Stimulated activated CD8-positive, alpha-beta memory T cell treated with anti-CD3 and anti-CD28 coated beads, Interleukin-15, amount 100 ng/mL, for 4 hours (primary cell): ENCODE results near the gene COTL1.
A peak's percentile ranks its signal among the peaks of the same experiment; 100 is the strongest.

Experiments used
- DNase-seq, 2 donors: peaks; one replicate each; pipeline ENCODE4 v3.0.0-alpha.2; 2020; ENCODE audit warnings: low read depth in 2 of 2

Gene COTL1

DNA sequence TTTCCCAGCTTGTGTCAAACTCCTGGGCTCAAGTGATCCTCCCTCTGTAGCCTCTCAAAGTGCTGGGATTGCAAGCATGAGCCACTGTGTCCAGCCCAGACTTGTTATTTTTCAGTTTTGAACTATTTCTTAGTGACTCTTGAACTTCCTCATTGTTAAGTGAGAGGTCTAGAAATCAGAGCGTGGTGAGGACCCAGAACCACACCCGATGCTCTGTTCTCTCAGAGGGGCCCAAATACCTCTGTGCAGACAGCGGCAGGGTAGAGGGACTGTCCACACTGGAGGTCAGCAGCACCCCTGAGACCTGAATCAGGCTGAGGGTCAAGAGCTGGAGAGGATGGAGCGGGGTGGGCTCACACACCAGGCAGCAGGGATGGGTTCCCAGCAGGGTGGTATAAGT lies 65.7 kb downstream of the COTL1 start:
- no peak for DNase-seq

DNA sequence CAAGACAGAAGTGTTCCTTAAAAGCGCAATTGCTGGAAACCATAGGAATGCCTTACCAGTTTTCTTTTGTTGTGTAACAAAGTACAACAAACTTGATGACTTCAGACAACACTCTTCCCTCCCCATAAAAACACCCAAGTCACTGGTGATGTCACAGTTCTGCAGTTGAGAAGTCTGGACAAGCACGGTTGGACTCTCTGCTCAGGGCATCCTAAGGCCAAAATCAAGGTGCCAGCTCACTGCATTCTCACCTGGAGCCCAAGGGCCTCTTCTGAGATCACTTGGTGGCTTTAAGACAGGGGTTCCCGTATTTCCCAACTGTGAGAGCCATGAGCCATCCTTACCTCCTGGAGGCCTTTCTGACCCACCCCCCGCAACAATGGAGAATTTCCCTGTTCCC lies 67.8 kb downstream of the COTL1 start:
- DNase-seq, result no peak

DNA sequence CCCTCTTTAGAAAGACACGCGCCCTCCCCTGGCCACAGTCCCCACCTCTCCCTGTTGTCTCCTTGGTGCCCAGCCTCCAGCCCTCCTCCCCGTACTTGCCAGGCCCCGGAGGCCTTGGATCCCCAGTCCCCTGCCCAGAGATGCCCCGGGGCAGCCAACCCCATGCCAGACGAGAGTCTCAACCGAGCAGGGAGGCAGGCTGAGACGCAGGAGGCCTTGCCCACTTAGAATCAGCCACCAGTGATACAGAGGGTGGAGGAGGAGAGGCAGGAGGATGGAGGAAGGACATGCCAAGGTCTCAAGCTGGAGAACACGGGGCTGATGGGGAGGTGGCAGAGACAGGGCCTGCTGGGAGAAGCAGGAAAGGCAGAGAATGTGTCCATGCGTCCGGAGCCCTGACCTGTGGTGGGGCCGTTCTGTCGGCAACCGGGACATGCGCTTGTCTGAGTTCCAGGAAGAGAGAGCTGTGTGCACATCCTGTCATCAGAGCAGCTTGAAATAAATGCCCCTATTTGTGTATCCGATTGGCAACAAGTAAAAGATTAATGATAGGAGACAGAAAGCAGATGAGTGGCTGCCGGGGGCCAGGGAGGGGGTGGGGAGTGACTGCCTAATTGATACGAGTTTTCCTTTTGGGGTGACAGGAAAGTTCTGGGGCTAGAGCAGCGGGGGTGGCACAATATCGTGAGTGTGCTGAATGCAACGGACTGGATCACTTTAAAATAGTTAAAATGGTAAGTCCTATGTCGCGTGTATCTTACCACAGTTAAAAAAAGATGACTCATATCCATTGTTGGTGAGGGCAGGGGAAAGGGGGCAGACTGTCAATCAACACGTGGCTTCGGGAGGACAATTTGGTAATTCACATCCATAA lies 68.7 kb downstream of the COTL1 start:
- DNase-seq, result peak in 1 of 2 donors; percentile 47

DNA sequence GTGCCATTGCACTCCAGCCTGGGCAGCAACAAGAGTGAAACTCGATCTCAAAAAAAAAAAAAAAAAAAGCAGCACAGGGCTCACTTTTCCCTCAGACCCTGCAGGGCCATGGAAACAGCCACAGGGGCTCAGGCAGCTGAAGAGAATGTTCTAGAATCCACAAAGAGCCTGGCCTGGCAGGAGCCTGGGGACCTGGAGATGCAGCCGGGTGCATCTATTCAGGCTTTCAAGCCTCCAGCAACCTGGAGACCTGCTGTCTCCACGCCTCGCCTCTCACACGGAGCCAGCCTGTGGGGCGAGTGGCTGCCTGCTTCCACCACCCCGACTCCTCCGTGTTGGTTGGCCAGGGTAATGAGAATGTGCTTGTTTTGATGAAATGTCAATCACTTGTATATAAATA lies 69.4 kb downstream of the COTL1 start:
- no peak for DNase-seq

DNA sequence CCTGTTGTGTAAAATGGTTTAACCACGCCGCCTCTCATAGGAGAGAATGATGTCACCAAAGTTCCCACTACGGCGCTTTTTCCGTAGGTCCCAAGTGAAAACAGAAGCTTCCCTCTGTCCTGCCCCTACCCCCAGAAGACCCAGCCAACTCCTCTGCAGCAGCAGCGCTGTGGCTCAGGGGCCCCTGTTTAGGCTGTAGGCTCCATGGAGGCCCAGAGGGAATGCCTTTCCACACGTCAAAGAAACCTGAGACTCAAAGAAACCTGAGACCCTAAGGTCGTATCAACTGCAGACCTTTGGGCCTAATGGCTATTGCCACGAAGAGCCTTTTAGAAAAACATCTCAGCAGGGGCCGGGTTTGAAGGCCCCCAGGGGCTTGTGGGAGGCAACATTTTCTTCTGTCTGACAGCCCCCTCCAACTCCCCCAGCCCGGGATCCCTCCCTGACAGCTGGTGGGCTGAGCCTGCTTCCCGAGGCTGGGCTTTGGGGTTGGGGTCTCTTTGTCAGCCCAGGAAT lies 70.3 kb downstream of the COTL1 start:
- DNase-seq, result no peak

DNA sequence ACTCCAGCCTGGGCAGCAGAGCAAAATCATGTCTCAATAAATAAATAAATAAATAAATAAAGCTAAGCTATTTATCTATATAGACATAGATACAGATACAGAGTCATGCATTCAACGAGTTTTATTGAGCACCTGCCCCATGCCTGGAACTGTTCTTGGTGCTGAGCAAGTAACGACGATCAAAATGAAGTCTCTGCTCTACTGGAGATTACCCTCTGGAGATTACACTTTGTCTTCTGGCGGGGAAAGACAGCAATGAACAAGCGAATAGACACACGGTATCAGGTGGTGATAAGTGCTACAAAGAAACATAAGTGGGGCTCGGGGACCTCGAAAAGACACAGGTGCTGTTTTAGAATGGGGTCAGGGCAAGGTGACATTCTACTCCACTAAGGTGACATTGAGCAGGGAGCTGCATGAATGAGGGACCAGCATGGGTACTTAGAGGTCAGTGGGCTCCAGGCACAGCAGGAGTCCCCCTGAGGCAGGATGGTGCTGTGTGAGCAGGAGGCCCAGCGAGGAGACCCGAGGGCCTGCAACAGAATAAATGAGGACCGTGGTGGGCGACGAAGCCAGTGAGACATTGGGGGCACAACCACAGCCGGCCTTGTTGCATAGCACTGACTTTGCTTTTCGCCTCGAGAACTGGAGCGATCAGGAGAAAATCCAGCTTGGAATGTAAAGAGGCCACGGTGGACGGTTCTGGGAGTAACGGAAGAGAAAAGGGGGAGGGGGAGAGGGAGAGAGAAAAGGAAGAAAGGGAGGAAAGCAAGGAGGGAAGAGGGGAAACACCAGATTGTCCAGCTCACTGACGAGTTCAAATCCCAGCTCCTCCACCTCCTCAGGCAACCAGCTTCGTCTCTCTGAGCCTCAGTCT lies 71.0 kb downstream of the COTL1 start:
- DNase-seq, result no peak

DNA sequence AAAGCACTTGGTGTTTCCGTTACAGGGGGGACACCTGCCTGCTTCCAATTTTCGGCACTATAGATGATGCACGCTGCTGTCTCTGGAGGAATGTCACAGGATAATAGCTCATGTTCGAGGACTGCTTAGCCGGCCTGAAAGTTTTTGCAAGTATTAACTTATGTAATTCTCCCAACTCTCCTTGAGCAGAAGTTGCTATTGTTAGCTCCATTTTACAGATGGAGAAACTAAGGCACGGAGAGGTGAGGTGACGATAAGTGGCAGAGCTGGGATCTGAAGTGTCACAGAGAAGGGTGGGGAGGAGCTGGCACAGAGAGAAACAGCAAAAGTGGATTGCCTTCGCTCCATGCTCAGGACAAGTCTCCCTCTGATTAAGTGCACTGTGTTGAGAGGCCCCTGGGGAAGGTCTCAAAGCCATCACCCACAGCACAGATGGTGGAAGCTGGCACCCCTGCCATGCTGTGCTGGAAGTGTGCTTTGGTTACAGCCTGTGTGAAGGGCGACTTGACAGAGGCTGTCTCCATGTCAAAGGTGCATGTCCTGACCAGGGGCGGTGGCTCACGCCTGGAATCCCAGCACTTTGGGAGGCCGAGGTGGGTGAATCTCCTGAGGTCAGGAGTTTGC lies 72.7 kb downstream of the COTL1 start:
- no peak for DNase-seq

DNA sequence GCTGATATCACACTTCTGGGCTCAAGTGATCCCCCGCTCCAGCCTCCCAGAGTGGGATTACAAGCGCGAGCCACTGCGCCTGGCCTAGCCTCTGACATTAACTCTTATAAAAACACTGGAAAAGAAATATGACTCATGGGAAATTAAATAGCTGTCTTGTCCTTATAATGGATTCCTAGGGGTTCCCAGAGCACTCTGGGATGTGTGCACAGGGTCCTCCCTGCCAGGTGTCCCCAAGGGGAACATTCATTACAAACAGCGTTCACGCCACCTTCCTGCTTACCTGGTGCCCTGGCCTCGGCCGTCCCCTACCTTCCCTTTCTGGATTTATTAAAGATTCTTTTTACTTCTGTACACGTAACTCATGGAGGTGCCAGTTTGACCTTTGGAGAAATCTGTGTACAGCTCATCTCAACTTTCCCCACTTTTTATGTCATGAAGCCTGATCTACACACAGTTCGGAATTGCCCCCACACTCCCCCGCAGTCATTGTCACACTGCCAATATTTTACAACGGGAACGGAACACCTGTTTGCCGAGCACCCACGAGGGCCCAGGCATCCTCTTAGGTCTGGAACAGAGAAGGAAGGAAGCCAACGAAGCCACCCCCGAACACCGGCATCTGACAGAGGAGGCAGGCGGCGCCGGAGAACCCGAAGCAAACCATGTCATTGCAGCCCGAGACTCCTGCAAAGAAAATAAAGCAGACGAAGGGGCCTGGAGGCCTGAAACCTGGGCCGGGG lies 73.7 kb downstream of the COTL1 start:
- DNase-seq, result peak; percentile 23 to 31

DNA sequence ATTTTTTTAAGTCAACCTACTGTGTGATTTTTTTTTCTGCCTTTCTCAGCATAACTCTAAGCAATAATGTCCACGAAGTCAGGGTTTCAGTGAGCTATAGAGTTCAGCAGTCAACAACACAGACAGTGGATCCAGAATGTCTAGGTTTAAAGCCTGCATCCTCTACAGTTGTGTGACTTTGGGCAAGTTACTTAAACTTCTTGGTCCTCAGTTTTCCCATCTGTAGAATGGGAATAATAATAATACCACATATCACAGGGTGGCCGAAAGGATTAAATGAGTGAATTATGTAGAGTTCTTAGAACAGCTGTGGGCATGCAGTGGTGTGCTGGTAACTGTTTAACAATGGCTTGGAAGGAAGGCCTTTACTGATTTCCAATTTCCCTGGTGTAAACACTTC lies 74.6 kb downstream of the COTL1 start:
- DNase-seq, result no peak

DNA sequence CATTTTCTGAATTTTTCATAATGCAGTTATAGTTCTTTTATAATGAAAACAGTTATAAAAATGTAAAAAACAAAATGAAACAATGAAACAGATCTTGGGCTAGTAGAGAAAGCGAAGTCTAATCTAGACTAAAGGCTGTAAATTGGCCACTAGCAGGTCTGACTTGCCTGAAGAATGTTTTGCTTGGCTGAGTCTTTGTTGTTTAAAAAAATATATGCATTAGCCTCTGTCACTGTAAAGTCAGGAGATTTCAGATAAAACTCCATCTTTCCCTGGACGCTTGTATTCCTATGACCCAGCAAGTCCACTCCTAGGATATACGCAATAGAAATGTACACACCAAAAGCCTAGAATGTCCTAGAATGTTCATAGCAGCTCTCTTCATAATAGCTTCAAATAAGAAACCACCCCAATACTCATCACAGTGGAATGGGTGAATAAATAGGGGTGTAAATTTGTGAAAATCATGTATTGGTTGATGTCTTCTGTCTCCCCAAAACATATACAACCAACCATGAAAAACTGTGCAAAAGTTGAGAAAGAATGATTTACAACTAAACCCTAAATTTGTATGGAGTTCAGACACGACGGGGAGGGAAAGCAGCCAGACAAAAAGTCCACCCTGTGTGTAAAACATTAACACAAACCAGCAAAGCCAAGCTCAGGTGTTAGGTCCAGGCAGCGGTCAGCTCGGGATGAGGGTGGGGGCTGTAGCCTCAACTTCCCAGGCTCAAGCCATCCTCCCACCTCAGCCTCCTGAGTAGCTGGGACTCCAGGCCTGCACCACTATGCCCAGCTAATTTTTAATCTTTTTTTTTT lies 75.7 kb downstream of the COTL1 start:
- DNase-seq, result no peak

DNA sequence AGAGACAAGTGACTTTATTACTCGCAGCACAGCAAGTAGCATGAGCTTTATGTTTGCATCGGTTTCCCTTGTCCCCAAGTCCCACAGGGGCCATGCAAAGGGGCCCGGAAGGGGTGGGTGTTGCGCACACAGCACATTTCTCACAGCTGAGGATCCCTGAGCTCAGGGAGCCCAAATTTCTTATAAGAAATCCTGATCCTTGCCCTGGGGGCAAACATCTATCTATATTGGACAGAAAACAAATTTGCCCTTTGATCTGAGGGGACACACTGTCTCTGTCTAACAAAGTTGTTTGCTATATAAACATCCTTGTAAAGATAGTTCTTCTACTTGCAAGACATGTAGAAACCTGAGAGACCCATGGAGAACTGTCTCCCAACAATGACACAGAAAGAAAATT lies 77.7 kb downstream of the COTL1 start:
- DNase-seq, result no peak

DNA sequence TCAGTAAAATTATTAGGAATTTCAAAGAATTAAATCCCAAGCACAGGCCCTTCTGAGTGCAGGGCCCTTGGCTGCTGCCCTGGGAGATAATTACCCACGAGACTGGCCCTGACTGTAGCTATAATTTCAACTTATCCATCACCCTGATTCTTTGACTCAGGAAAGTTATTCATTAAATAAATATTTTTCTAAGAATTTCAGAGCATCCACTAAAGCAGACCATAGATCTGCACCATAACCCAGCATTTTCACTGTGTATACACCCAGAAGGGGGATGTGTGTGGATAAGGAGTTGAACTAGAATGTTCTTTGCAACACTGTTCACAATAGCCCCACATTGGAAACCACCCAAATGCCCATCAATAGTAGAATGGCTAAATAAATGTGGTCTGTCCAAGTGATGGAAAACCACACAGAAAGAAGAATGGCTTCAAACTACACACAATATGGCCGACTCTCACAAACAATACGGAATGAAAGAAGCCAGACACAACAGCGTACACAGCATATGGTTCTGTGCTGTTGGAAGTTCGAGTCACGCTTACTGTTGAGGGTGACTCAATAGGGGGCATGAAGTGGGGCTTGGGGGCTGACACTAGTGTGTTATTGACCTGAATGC lies 79.5 kb downstream of the COTL1 start:
- no peak for DNase-seq

DNA sequence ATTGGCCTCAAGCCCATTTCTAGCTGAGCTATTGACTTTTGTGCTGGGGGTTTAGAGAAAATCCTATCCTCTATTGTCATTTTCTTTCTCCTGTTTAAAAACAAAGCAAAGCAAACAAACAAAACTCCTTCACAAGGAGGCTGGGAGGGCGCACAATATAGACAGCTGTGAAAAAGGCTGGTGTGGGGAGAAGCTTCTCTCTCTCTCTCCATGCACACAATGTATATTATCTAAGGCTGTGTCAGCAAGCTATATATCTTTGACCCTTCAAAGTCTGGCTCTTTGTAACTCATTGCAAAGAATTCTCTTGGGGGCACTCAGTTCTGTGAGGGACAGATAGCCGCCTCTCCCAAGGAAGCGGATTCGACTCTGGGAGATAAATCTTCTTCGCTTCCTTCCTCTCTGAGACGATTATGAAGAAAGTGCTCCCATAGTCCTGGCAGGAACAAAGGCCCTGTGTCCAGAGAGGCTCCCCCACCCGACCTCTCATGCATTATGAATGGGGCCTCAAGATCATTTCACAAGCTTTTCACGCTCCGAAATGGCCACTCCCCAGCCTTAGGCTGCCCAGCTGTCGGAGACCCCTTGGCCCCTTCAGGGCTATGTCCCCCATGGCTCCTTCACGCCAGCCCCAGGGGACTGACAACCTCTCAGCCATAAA lies 80.3 kb downstream of the COTL1 start:
- no peak for DNase-seq

DNA sequence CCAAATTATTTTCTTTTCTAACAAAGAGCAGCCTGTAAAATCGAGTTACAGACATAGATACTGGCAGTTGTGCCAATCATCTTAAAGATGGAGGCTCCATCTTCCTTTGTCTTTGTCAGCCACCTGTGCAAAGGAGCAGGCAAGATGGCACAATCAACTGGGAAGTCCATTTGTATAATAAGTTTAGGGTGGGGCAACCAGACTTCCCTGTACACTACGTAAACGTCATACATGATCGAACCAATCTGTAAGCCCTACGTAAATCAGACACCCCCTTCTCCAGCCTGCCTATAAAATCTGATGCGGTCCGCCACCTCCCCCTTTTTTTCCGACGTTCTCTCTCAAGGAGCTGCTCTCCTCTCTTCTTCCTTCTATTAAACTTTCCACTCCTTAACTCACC lies 82.0 kb downstream of the COTL1 start:
- no peak for DNase-seq

DNA sequence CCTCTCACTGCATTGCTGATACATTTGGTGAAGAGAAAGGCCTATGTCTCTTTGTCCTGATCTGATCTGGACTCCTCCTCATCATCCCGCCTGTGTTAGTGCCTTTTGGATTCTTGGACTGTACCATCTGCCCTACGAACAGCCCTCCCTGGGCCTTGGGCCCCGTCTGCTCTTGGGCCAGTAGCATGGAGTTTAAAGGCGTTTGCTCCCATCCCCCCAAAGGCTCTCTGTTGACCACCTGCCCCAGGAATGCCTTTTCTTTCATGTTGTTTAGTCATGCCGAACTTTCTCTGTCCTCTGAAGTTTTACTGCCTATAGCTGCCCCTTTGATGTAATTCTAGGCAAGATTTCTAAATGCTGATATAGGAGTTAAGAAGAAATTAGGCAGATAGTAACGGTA lies 82.5 kb downstream of the COTL1 start:
- DNase-seq, result no peak

DNA sequence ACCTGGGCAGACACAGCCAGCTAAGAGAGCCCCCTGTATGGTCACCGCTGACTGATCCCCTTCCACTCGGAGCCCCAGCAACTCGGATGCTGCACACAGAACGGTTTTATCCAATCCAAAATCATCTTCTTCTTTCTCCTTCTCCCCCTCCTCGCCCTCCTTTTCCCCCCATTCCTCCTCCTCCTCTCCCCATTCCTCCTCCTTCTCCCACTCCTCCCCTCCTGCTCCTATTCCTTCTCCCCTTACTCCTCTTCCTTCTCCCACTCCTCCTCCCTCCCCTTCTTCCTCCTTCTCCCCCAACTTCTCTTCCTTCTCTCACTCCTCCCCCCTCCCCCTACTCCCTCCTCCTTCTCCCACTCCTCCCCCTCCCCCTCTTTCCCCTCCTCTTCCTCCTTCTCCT lies 83.1 kb downstream of the COTL1 start:
- no peak for DNase-seq

DNA sequence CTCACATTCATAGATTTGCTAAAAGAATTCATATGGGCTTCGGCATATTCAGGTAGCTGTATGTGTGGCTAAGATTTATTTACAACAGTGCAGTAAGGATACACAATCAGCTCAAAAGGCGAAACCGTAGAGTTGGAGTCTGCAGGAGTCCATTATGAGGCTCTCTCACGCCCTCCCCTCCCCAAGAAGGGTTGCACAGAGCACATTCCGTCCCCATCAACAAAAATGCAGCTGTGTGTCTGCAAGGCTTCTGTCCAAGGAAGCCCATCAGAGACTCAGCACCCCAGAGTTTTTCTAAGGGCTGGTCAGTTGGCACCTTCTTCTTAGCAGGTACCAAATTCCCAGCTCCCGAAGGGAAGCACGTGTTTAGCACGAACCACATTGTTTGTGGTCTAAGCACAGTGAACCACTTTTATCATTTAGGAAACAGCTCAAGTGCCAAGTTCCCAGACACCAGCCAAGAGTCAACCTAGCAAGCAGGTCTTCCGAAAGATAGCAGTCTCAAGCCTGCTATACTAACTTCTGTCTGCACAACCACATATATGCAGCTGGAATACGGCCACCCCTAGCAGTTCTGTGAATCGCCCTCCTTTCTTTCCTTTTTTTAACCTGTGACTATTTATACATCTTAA lies 84.9 kb downstream of the COTL1 start:
- no peak for DNase-seq

DNA sequence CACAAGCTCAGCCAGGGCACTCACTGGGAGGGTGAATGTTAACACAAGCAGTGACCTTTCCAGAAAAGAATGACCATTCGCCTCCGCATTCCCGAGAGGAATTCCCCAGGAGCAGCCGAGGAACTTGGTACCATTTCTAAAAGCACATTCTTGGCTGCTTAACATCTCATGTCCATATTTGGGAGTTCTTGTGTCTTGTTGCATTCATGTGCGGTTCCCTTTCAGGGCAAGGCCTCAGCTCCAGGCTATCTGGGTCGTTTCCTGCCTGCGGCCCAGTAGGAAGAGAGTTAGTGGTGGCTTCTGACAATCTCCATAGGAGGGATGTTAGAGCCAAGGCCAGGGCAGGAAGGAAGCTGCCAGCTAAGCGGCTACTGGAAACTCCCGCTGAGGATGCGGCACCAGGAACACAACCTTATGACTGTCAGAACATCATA lies 85.6 kb downstream of the COTL1 start:
- no peak for DNase-seq

DNA sequence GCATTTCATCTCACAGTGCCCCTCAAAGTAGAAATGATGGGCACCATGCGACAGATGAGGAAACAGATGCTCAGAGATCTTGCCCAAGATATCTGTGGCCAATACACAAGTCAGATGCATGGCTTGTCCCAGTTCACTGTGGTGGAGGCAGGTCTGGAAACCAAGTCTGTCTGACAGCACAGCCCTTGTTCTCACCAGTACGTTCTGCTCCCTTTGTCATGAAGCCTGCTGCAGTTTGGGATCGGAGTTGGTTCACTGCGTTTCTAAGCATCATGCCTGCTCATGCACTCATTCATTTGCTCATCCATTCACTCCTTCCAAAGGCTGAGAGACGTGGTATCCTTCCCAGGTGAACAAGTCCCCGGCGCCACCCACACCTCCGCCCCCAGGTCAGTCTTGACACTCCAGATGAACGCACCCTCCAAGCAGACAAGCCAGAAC lies 86.2 kb downstream of the COTL1 start:
- DNase-seq, result no peak
